ENCODE measurements around the gene TMEM108.

TMEM108 gene

GRCh38 chr3:133106169-133106568 is 68.0 kb downstream of the TMEM108 start:
- peaks cover 3% of the 10 kb centered on the region for H3K27me3 ChIP-seq (ENCODE audit: insufficient read depth, low read length, poor library complexity)
- no peak overlapping the region for H3K9ac ChIP-seq (ENCODE audit: low read depth, low read length)
- H3K79me2 ChIP-seq (ENCODE audit: insufficient read depth, low read length) = no peaks in the 10 kb centered on the region
- TF ChIP-seq, protein P1, sequence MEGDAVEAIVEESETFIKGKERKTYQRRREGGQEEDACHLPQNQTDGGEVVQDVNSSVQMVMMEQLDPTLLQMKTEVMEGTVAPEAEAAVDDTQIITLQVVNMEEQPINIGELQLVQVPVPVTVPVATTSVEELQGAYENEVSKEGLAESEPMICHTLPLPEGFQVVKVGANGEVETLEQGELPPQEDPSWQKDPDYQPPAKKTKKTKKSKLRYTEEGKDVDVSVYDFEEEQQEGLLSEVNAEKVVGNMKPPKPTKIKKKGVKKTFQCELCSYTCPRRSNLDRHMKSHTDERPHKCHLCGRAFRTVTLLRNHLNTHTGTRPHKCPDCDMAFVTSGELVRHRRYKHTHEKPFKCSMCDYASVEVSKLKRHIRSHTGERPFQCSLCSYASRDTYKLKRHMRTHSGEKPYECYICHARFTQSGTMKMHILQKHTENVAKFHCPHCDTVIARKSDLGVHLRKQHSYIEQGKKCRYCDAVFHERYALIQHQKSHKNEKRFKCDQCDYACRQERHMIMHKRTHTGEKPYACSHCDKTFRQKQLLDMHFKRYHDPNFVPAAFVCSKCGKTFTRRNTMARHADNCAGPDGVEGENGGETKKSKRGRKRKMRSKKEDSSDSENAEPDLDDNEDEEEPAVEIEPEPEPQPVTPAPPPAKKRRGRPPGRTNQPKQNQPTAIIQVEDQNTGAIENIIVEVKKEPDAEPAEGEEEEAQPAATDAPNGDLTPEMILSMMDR (IDR thresholded peaks at IDR 0.05; ENCODE audit: borderline replicate concordance, extremely low read depth, low read length, poor library complexity, severe bottlenecking) = no peak
- TF ChIP-seq EZH2 (IDR thresholded peaks at IDR 0.05; ENCODE audit: borderline replicate concordance, low read depth, low read length, severe bottlenecking) = no peak
- no peak overlapping the region for H3K4me3 ChIP-seq (ENCODE audit: low read depth in 1 of 2, low read length in 2 of 2)
- no peaks in the 10 kb centered on the region for H3K36me3 ChIP-seq (ENCODE audit: insufficient read depth, low read length)
- no peaks in the 10 kb centered on the region for H4K20me1 ChIP-seq (ENCODE audit: insufficient read depth, low read length)
- H3K4me2 ChIP-seq (ENCODE audit: insufficient read depth, low read length) = no peak overlapping the region
- H2AFZ ChIP-seq (ENCODE audit: low read depth, low read length) = no peak overlapping the region
- no peaks in the 10 kb centered on the region for H3K4me1 ChIP-seq (ENCODE audit: insufficient read depth, low read length)
- no peak for DNase-seq
- no peak overlapping the region for H3K27ac ChIP-seq (ENCODE audit: low read length)
- ATAC-seq (ENCODE audit: insufficient read depth, low read depth) = no peak
- H3K9me3 ChIP-seq (ENCODE audit: insufficient read depth, low read length, severe bottlenecking) = no peaks in the 10 kb centered on the region

GRCh38 chr3:133112666-133113065 is 74.5 kb downstream of the TMEM108 start:
- no peaks in the 10 kb centered on the region for H3K9me3 ChIP-seq (ENCODE audit: insufficient read depth, low read length, severe bottlenecking)
- no peaks in the 10 kb centered on the region for H4K20me1 ChIP-seq (ENCODE audit: insufficient read depth, low read length)
- H3K36me3 ChIP-seq (ENCODE audit: insufficient read depth, low read length) = no peaks in the 10 kb centered on the region
- H3K27ac ChIP-seq (ENCODE audit: low read length) = no peak overlapping the region
- ATAC-seq (ENCODE audit: insufficient read depth, low read depth) (no peak), DNase-seq (no peak)
- H3K4me1 ChIP-seq (ENCODE audit: insufficient read depth, low read length) = no peaks in the 10 kb centered on the region
- peaks cover 5% of the 10 kb centered on the region for H3K27me3 ChIP-seq (ENCODE audit: insufficient read depth, low read length, poor library complexity)
- H3K9ac ChIP-seq (ENCODE audit: low read depth, low read length) = no peak overlapping the region
- TF ChIP-seq, protein P1 (IDR thresholded peaks at IDR 0.05; ENCODE audit: borderline replicate concordance, extremely low read depth, low read length, poor library complexity, severe bottlenecking) = no peak
- no peak for TF ChIP-seq EZH2 (IDR thresholded peaks at IDR 0.05; ENCODE audit: borderline replicate concordance, low read depth, low read length, severe bottlenecking)
- H3K4me3 ChIP-seq (ENCODE audit: low read depth in 1 of 2, low read length in 2 of 2) = no peak overlapping the region
- H2AFZ ChIP-seq (ENCODE audit: low read depth, low read length) = no peak overlapping the region
- no peaks in the 10 kb centered on the region for H3K79me2 ChIP-seq (ENCODE audit: insufficient read depth, low read length)
- H3K4me2 ChIP-seq (ENCODE audit: insufficient read depth, low read length) = no peak overlapping the region

GRCh38 chr3:133113526-133113925 is 75.3 kb downstream of the TMEM108 start:
- Histone ChIP-seq H3K9ac (ENCODE audit: low read depth, low read length) (no peak overlapping the region), H3K4me3 (ENCODE audit: low read depth in 1 of 2, low read length in 2 of 2) (no peak overlapping the region), H3K4me2 (ENCODE audit: insufficient read depth, low read length) (no peak overlapping the region)

More at GRCh38 chr3:133113526-133113925, 75.3 kb downstream of the TMEM108 start:
- ATAC-seq (ENCODE audit: insufficient read depth, low read depth) (no peak), DNase-seq (no peak)
- H4K20me1 ChIP-seq (ENCODE audit: insufficient read depth, low read length) = no peaks in the 10 kb centered on the region
- H3K4me1 ChIP-seq (ENCODE audit: insufficient read depth, low read length) = no peaks in the 10 kb centered on the region
- no peaks in the 10 kb centered on the region for H3K36me3 ChIP-seq (ENCODE audit: insufficient read depth, low read length)
- H3K27me3 ChIP-seq (ENCODE audit: insufficient read depth, low read length, poor library complexity) = peaks cover 5% of the 10 kb centered on the region
- TF ChIP-seq EZH2 (IDR thresholded peaks at IDR 0.05; ENCODE audit: borderline replicate concordance, low read depth, low read length, severe bottlenecking) = no peak
- TF ChIP-seq, protein P1 (IDR thresholded peaks at IDR 0.05; ENCODE audit: borderline replicate concordance, extremely low read depth, low read length, poor library complexity, severe bottlenecking) = no peak
- H3K9me3 ChIP-seq (ENCODE audit: insufficient read depth, low read length, severe bottlenecking) = no peaks in the 10 kb centered on the region
- no peak overlapping the region for H2AFZ ChIP-seq (ENCODE audit: low read depth, low read length)
- no peaks in the 10 kb centered on the region for H3K79me2 ChIP-seq (ENCODE audit: insufficient read depth, low read length)
- H3K27ac ChIP-seq (ENCODE audit: low read length) = no peak overlapping the region

Measured in DND-41 (cell line).